HepG2 (cell line): ENCODE data around the gene AGT.
A peak's percentile ranks its signal among the peaks of the same experiment; 100 is the strongest.

ENCODE experiments used
- JUND ChIP-seq: sonication (generic); formaldehyde crosslinking; IDR thresholded peaks from 2 replicates; pipeline ENCODE4 v1.8.0; 2022; ENCODE audit warnings: mild to moderate bottlenecking, missing genetic modification reagents
- KAT8 ChIP-seq: IDR thresholded peaks from 2 replicates; pipeline ENCODE4 v1.6.1; 2016; ENCODE audit warnings: missing genetic modification reagents, missing compliant biosample characterization
- NFYB ChIP-seq: sonication (generic); formaldehyde crosslinking; IDR thresholded peaks from 2 replicates; pipeline ENCODE4 v1.4.0; 2020; ENCODE audit warnings: missing genetic modification reagents
- SETDB1 ChIP-seq: sonication (generic); formaldehyde crosslinking; IDR thresholded peaks from 2 replicates; pipeline ENCODE4 v1.5.1; 2020; ENCODE audit warnings: missing genetic modification reagents, mild to moderate bottlenecking, borderline replicate concordance
- TF ChIP-seq, protein P1 (sequence below): sonication (generic); formaldehyde crosslinking; IDR thresholded peaks from 2 replicates; pipeline ENCODE4 v1.8.0; 2022; ENCODE audit warnings: mild to moderate bottlenecking, missing genetic modification reagents, moderate library complexity
- TF ChIP-seq, protein P2 (sequence below): sonication (generic); formaldehyde crosslinking; IDR thresholded peaks from 2 replicates; pipeline ENCODE4 v1.4.0; 2020; ENCODE audit warnings: missing genetic modification reagents

DNA sequence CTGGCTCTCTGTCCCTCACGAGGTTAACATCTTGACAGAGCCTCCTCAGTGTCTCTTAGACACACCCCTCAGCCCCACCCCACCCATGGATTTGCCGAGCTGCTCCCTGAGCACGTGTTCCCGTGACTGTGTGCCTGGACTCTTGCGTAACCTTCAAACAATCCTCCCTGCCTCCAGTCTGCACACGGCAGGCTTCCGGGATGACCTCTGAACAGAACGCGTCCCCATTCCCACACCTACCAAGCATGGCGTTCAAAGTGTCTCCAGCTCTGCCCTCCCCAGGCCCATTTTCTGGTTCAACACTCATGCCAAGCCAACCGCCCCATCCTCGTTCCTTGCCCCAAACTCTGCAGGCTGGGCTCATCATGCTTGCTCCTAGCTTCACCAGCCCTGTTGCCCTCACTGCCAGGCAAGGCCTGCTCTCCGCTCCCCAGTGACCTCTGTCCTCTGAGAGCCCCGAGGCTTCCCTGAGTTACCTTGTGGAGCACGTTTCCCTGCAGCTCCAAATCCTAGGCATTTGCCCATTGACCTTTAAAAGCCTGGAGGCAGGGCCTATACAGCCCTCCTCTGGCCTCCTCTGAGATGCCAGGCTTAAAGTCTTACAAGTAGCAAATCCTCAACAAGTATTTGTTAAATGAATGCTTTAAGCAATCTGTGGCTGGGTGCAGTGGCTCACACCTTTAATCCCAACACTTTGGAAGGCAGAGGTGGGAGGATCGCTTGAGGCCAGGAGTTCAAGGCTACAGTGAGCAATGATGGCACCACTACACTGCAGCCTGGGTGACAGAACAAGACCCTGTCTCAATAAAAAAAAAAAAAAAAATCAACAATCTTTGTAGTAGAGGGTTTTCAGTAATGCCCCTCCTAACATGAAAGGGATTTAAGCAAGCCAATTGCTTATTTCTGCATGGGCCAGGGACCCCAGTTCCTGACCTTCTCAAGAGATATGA lies 5.0 kb downstream of the AGT start:
- TF ChIP-seq KAT8 (CRISPR knock-in tag) = peak; percentile 76; the same call in 1 of the 2 replicates
- TF ChIP-seq JUND (CRISPR knock-in tag) = peak; percentile 85; the same call in 1 of the 2 replicates
- TF ChIP-seq NFYB (CRISPR knock-in tag) = peak; percentile 12; the same call in 1 of the 2 replicates
- TF ChIP-seq, protein P1, sequence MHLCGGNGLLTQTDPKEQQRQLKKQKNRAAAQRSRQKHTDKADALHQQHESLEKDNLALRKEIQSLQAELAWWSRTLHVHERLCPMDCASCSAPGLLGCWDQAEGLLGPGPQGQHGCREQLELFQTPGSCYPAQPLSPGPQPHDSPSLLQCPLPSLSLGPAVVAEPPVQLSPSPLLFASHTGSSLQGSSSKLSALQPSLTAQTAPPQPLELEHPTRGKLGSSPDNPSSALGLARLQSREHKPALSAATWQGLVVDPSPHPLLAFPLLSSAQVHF (CRISPR knock-in tag) = 0 out of 2 replicates have a peak, but pooled peaks have one; percentile 60
- TF ChIP-seq, protein P2, sequence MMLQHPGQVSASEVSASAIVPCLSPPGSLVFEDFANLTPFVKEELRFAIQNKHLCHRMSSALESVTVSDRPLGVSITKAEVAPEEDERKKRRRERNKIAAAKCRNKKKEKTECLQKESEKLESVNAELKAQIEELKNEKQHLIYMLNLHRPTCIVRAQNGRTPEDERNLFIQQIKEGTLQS (CRISPR knock-in tag) = peak; percentile 81
- no peak for TF ChIP-seq SETDB1 (CRISPR knock-in tag)
